ENCODE results near the gene COMMD1. TPM values are rescaled to one million over a fixed set of nuclear protein-coding genes. Genes with fewer than 3 reads are reported as not detected.
"Not testable (repeated sequence)": the region's sequence is repeated elsewhere in the genome, so short reads cannot be mapped to it uniquely, and the experiment has no call there.

COMMD1 gene
- total RNA-seq, 2 experiments from 2014 or later = 21.5 to 23.9 TPM

DNA sequence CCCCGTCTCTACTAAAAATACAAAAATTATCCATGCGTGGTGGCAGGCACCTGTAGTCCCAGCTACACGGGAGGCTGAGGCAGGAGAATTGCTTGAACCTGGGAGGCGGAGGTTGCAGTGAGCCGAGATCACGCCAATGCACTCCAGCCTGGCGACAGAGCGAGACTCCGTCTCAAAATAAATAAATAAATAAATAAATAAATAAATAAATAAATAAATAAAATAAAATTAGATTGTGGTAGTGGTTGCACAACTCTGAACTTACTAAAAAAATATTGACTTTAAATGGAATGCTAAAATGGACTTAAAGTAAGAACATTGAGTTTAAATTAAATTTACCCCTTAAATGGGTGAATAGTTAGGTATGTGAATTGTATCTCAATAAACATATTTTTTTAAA is 255.2 kb downstream of the COMMD1 start:
- H3K4me3 Mint-ChIP-seq; H3K27ac Mint-ChIP-seq; H3K36me3 Mint-ChIP-seq; POLR2A ChIA-PET; H3K9me3 Mint-ChIP-seq; ATAC-seq (ENCODE audit: low read depth); H3K4me1 Mint-ChIP-seq; H3K27me3 Mint-ChIP-seq; DNase-seq: not testable (repeated sequence)

DNA sequence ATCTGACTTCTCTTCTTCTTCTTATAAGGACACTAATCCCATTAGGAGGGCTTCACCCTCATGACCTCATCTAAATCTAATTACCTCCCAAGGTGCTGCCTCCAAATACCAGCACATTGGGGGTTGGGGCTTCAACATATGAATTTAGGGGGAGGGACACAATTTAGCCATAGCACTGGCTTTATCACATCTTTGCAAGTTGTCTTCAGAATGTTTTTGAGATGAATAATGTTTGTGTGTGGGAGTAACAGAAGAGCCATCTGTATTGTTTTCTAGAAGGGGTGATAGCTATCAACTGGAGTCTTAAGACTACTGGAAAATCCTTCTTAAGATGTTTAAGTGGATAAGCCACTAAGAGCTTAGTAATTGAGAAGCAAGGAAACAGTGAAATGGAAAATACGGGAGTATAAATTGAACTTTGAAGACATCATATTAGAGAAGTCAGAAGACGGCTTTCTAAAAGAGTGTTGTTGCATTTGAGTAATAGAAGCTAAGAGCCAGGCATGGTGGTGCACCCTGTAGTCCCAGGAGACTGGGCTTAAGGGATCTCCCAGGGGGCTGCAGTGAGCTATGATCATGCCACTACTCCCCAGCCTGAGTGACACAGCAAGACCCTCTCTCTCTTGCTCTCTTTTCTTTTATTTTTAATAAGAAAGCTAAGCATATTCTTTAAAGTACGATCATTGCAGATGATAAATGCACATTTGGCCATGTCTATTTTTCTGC is 257.8 kb downstream of the COMMD1 start:
- ATAC-seq (ENCODE audit: low read depth) (no peak), DNase-seq (no peak)
- no peak overlapping the region for H3K27ac Mint-ChIP-seq
- no peak overlapping the region for H3K4me3 Mint-ChIP-seq
- POLR2A ChIA-PET = no interaction called here
- H3K9me3 Mint-ChIP-seq = no peaks in the 10 kb centered on the region
- no peaks in the 10 kb centered on the region for H3K36me3 Mint-ChIP-seq
- peaks cover 6% of the 10 kb centered on the region for H3K27me3 Mint-ChIP-seq
- H3K4me1 Mint-ChIP-seq = peaks cover 3% of the 10 kb centered on the region

DNA sequence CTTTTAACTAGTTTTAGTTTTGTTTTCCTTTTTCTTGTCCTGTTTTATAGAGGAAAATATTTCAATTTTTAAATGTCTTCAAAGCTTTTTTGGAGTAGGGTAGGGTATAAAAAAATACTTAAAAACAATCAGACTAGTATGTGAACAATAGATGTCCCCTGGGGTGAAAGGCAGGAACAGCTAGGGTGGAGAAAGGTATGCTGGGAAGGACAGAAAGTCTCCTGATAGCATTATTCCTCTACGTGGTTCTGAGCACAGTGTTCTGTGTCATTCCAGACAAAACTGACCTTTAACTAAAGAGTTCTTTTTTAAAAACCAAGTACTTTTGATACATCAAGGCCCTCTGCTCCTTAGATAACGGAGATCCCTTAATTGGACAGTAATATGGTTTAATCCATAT is 258.4 kb downstream of the COMMD1 start:
- POLR2A ChIA-PET = no interaction called here
- DNase-seq = no peak
- Mint-ChIP-seq H3K36me3 (no peaks in the 10 kb centered on the region), H3K27me3 (peaks cover 6% of the 10 kb centered on the region), H3K4me3 (no peak overlapping the region), H3K9me3 (no peaks in the 10 kb centered on the region), H3K4me1 (peaks cover 3% of the 10 kb centered on the region), H3K27ac (no peak overlapping the region)
- ATAC-seq (ENCODE audit: low read depth) = no peak

DNA sequence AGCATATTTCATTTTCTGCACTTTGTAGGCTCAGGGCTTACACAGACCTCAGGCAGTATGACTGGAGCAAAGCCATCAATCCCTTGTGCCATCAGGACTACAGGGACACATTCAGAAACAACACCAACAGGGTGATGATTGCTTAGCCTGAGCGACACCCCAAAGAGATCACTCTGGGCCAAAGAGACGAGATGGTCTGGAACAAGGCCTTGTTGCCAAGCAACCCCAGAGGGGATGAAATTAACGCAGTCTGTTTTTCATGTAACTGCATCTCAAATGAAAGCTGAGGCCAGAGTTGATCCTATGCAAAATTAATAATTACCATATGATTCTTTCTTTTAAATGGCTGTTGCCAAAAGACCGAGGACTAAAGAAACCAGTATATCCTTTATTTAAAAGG is 270.3 kb downstream of the COMMD1 start:
- Mint-ChIP-seq H3K4me3 (no peak overlapping the region), H3K27me3 (peaks cover 5% of the 10 kb centered on the region), H3K36me3 (peaks cover 2% of the 10 kb centered on the region), H3K27ac (no peak overlapping the region), H3K4me1 (no peaks in the 10 kb centered on the region), H3K9me3 (no peaks in the 10 kb centered on the region)
- no peak for ATAC-seq (ENCODE audit: low read depth)
- no peak for DNase-seq
- POLR2A ChIA-PET = no interaction called here

DNA sequence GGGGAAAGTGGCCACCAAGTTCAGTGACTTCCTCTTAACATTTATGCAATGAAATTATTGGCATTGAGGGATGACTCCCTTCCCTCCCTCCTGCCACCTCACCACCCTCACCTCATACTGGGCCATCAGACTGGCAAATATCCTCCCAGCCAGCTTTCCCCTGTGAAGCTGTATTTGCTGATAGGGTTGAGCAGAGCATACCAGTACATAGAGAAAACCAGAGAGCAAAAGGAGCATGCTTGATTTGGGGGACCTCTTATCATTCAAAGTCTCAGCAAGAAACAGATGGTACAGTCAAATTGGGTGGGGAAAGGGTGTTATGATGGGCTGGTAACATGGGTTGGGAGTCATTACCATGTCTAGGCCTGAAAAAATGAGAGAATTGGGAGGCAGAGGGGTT is 271.3 kb downstream of the COMMD1 start:
- Mint-ChIP-seq H3K27me3 (peaks cover 5% of the 10 kb centered on the region), H3K4me1 (no peaks in the 10 kb centered on the region), H3K27ac (no peak overlapping the region), H3K9me3 (no peaks in the 10 kb centered on the region), H3K4me3 (no peak overlapping the region), H3K36me3 (peaks cover 2% of the 10 kb centered on the region)
- POLR2A ChIA-PET = no interaction called here
- no peak for DNase-seq
- no peak for ATAC-seq (ENCODE audit: low read depth)

DNA sequence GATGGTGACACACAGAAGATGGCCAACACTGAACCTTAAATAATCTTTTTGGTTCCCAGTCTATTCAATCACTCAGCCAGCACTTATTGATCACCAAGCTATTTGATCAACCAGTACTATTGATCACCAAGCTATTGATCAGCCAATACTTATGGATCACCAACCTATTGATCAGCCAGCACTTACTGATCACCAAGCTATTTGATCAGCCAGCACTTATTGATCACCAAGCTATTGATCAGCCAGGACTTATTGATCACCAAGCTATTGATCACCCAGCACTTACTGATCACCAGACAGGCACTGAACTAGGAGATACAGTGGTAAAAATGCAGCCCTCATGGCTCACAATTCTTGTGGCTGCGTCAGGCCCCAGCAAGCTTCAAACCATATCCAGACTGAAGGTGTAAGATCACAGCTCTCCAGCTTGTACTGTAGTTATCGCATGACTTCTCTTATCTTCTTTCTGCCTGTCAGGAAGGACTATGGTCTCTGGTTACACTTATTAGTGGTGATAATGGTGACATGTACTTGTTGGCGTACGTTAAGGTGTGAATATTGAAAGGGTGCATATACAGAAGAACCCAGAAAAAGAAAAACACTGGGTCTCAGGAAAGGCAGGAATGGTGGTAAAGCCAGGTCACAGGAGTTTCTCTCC is 272.0 kb downstream of the COMMD1 start:
- POLR2A ChIA-PET = interaction anchor here (1.3 kb wide), 1 partner anchor 18 kb away, joined by 4 read pairs; the partner anchor contains the start of gene B3GNT2
- no peak for ATAC-seq (ENCODE audit: low read depth)
- Mint-ChIP-seq H3K9me3 (no peaks in the 10 kb centered on the region), H3K36me3 (peaks cover 4% of the 10 kb centered on the region), H3K4me3 (no peak overlapping the region), H3K4me1 (peaks cover 3% of the 10 kb centered on the region), H3K27me3 (peaks cover 5% of the 10 kb centered on the region), H3K27ac (no peak overlapping the region)
- no peak for DNase-seq

DNA sequence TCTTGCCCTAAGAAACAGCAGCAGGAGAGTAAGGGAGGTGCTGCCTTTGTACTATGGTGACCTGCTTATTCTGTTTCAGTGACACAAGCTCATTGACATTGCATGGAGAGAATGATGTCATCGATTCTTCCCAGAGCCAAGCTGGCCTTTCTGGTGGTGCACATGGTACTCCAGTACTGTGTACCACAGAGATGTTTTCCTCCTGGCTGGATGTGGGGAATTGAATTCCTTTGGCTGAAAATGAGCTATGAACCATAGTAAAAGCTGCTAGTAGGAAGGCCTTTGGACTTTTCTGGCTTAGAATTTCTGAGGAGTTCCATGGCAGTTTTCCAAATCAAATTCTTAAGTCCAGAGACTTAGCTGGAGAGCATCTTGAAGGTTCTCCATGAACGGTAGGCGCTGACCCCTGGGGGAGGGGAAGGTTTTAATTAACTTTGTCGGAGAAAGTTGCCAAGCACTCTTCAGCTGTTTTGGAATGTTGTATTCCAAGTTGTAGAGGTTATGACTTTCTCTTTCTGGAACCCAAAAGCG is 273.3 kb downstream of the COMMD1 start:
- H3K4me1 Mint-ChIP-seq = peaks cover 3% of the 10 kb centered on the region
- ATAC-seq (ENCODE audit: low read depth) = no peak
- no peak for DNase-seq
- H3K27ac Mint-ChIP-seq = no peak overlapping the region
- no peak overlapping the region for H3K4me3 Mint-ChIP-seq
- POLR2A ChIA-PET = no interaction called here
- H3K27me3 Mint-ChIP-seq = no peaks in the 10 kb centered on the region
- peaks cover 4% of the 10 kb centered on the region for H3K36me3 Mint-ChIP-seq
- H3K9me3 Mint-ChIP-seq = no peaks in the 10 kb centered on the region

DNA sequence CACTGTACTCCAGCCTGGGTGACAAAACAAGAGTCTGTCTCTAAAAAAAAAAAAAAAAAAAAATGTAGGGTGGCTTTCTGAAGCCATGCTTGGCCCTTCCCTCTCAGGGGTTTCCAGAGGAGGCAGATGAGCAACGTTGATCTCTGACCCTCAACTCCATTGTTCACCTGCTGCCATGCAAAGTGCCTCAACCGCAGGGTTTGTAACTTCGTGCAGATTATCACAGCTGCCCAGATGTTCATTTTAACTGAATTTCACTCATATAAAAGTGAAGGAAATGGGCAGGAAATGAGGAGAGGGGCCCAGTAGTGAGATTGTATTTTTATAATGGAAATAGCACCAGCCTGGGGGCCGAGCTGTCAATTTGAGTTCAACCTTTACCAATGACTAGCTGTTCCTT is 275.5 kb downstream of the COMMD1 start:
- Mint-ChIP-seq H3K9me3 (no peaks in the 10 kb centered on the region), H3K27ac (no peak overlapping the region), H3K4me1 (peaks cover 3% of the 10 kb centered on the region), H3K27me3 (no peaks in the 10 kb centered on the region), H3K36me3 (peaks cover 4% of the 10 kb centered on the region), H3K4me3 (no peak overlapping the region)
- no peak for DNase-seq
- ATAC-seq (ENCODE audit: low read depth) = no peak
- POLR2A ChIA-PET = no interaction called here

DNA sequence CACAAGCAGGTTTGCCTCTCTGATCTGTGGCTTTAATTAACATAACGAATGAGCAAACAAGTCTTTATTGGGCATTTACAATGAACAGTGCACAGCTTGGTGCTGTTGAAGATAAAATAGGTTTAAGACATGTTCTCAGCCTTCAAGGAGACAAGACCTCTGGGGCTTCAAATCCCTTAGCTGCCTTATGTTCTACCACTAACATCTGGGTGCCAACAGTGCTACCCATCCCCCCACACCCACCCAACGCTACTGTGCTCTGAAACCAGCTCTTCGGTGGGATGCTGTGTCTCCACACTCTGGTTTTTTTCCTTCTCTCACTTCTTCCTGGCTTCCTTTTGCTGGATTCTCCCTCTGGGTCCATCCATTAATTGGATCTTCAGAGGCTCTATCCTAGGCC is 276.4 kb downstream of the COMMD1 start:
- Mint-ChIP-seq H3K4me3 (no peak overlapping the region), H3K27ac (no peak overlapping the region), H3K9me3 (no peaks in the 10 kb centered on the region), H3K27me3 (no peaks in the 10 kb centered on the region), H3K36me3 (peaks cover 4% of the 10 kb centered on the region), H3K4me1 (peaks cover 3% of the 10 kb centered on the region)
- DNase-seq (no peak), ATAC-seq (ENCODE audit: low read depth) (no peak)
- POLR2A ChIA-PET = no interaction called here

DNA sequence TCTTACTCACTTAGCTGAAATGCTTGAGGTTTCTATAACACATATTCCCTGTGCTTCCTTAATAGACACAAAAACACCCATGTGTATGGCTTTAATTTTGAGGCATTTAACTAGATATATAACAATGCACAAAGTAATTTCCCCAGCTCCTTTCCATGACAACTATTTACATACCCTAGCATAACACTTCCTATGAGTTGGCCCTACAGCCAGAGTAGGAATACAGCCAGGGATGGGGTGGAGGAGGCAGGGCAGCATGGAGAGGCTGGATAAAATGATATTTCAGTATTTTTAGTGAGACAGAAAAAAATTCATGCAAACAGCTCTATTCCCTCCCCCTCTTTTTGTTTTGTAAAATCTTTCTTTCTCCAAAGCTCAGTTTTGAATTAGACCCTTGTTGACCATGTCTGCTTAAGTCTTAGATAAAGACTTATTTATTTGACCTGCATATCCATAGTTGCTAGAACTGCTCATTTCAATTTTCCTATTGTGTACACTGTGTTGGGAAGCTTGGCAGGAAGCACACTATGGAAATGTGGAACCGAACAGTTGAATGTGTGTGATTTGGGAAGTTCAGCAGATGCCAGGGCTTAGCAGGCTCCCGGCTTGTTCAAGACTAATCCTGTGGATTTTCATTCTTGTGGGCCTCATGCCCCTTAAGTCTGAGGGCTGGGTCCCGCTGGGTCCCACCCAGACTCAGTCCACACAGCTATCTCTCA is 279.2 kb downstream of the COMMD1 start:
- Mint-ChIP-seq H3K36me3 (peaks cover 4% of the 10 kb centered on the region), H3K9me3 (peaks cover 4% of the 10 kb centered on the region), H3K27ac (no peak overlapping the region), H3K27me3 (peaks cover 2% of the 10 kb centered on the region), H3K4me3 (no peak overlapping the region), H3K4me1 (peaks cover 3% of the 10 kb centered on the region)
- POLR2A ChIA-PET = interaction anchor here (0.8 kb wide), 2 partner anchors 11 to 16 kb away, joined by 3 to 4 read pairs; partner anchors contain the start of gene B3GNT2
- DNase-seq (no peak), ATAC-seq (ENCODE audit: low read depth) (no peak)

Other genes with a start within 250 kb of the COMMD1 start
- gene FAM161A, start 51.6 kb upstream of the COMMD1 start, total RNA-seq = 1 to 10 TPM; 3.8 to 5.1 TPM
- gene CCT4, start 17.0 kb upstream of the COMMD1 start, total RNA-seq = 100 to 1,000 TPM; 117 to 127 TPM